OCI-LY1 (cell line): Measurements from ENCODE around the gene TMEM33.
A peak's percentile ranks its signal among the peaks of the same experiment; 100 is the strongest.

Experiments
- H2AFZ ChIP-seq: fragments of 200-600 bp; sonication (generic), shearing (Covaris generic); 2 replicates; pipeline ENCODE4 v1.6.0; 2014; ENCODE audit warnings: antibody characterized with exemption, mild to moderate bottlenecking, low read length
- H3F3A ChIP-seq: fragments of 200-600 bp; sonication (generic), shearing (Covaris generic); 2 replicates; pipeline ENCODE4 v1.6.0; 2014; ENCODE audit warnings: mild to moderate bottlenecking, antibody characterized with exemption, low read length, moderate library complexity; ENCODE audit not compliant: insufficient read depth
- H3K27ac ChIP-seq: fragments of 200-600 bp; sonication (generic); 2 replicates; pipeline ENCODE4 v1.5.1; 2014; ENCODE audit warnings: low read length, mixed run types, mild to moderate bottlenecking, low read depth; ENCODE audit not compliant: poor library complexity, severe bottlenecking
- H3K27me3 ChIP-seq: fragments of 200-600 bp; sonication (generic); 2 replicates; pipeline ENCODE4 v1.6.0; 2014; ENCODE audit warnings: antibody characterized with exemption, mild to moderate bottlenecking, low read length, moderate library complexity; ENCODE audit not compliant: insufficient read depth
- H3K36me3 ChIP-seq: fragments of 200-600 bp; sonication (generic); 2 replicates; pipeline ENCODE4 v1.6.1; 2014; ENCODE audit warnings: mild to moderate bottlenecking, antibody characterized with exemption, low read length, moderate library complexity, mixed read lengths; ENCODE audit not compliant: insufficient read depth
- H3K4me1 ChIP-seq: fragments of 200-600 bp; sonication (generic); 2 replicates; pipeline ENCODE4 v1.5.1; 2014; ENCODE audit warnings: mild to moderate bottlenecking, low read length, moderate library complexity; ENCODE audit not compliant: insufficient read depth, severe bottlenecking
- H3K4me2 ChIP-seq: fragments of 200-600 bp; sonication (generic), shearing (Covaris generic); 2 replicates; pipeline ENCODE4 v1.6.1; 2014; ENCODE audit warnings: low read length
- H3K4me3 ChIP-seq: fragments of 200-600 bp; sonication (generic); 2 replicates; pipeline ENCODE4 v1.5.1; 2014; ENCODE audit warnings: low read length, low read depth, mild to moderate bottlenecking, mixed read lengths; ENCODE audit not compliant: poor library complexity, severe bottlenecking
- H3K79me2 ChIP-seq: fragments of 200-600 bp; shearing (Covaris generic); 2 replicates; pipeline ENCODE4 v1.6.1; 2016; ENCODE audit warnings: mixed run types, low read length, mixed read lengths; ENCODE audit not compliant: insufficient read depth
- H3K9ac ChIP-seq: fragments of 200-600 bp; sonication (generic), shearing (Covaris generic); 2 replicates; pipeline ENCODE4 v1.6.1; 2014; ENCODE audit warnings: mild to moderate bottlenecking, low read length, mixed read lengths
- H3K9me2 ChIP-seq: fragments of 200-600 bp; sonication (generic), shearing (Covaris generic); 2 replicates; pipeline ENCODE4 v1.6.1; 2014; ENCODE audit warnings: low read depth, mild to moderate bottlenecking, low read length, mixed read lengths
- H3K9me3 ChIP-seq: fragments of 200-600 bp; shearing (Covaris generic); 2 replicates; pipeline ENCODE4 v1.6.1; 2014; ENCODE audit warnings: low read length, mixed read lengths
- H4K20me1 ChIP-seq: fragments of 200-600 bp; sonication (generic), shearing (Covaris generic); 2 replicates; pipeline ENCODE4 v1.6.0; 2016; ENCODE audit warnings: mild to moderate bottlenecking, low read length; ENCODE audit not compliant: insufficient read depth
- EZH2 ChIP-seq: fragments of 200-600 bp; sonication (generic), shearing (Covaris generic); IDR thresholded peaks from 2 replicates; pipeline ENCODE4 v1.8.0; 2017; ENCODE audit warnings: borderline replicate concordance, mixed run types, mild to moderate bottlenecking, antibody characterized with exemption, low read length, moderate library complexity, mixed read lengths
- TF ChIP-seq, protein P1 (sequence below): fragments of 200-600 bp; sonication (generic), shearing (Covaris generic); IDR thresholded peaks from 2 replicates; pipeline ENCODE4 v1.5.1; 2017; ENCODE audit warnings: mild to moderate bottlenecking, antibody characterized with exemption, low read length, moderate library complexity, mixed read lengths

TMEM33 gene

GRCh38 chr4:41994461-41994985, 59.3 kb downstream of the TMEM33 start:
- Histone ChIP-seq H3K79me2 (peaks cover 22% of the 10 kb centered on the region), H3K4me2 (no peak overlapping the region), H4K20me1 (no peaks in the 10 kb centered on the region), H3K4me3 (no peak overlapping the region), H3K9me2 (no peaks in the 10 kb centered on the region), H3K9ac (no peak overlapping the region), H3K9me3 (no peaks in the 10 kb centered on the region), H3K36me3 (no peaks in the 10 kb centered on the region; the same call in 1 of the 2 replicates), H3F3A (no peaks in the 10 kb centered on the region), H2AFZ (no peak overlapping the region), H3K27me3 (no peaks in the 10 kb centered on the region), H3K27ac (no peak overlapping the region), H3K4me1 (peaks cover 23% of the 10 kb centered on the region)
- TF ChIP-seq, protein P1, sequence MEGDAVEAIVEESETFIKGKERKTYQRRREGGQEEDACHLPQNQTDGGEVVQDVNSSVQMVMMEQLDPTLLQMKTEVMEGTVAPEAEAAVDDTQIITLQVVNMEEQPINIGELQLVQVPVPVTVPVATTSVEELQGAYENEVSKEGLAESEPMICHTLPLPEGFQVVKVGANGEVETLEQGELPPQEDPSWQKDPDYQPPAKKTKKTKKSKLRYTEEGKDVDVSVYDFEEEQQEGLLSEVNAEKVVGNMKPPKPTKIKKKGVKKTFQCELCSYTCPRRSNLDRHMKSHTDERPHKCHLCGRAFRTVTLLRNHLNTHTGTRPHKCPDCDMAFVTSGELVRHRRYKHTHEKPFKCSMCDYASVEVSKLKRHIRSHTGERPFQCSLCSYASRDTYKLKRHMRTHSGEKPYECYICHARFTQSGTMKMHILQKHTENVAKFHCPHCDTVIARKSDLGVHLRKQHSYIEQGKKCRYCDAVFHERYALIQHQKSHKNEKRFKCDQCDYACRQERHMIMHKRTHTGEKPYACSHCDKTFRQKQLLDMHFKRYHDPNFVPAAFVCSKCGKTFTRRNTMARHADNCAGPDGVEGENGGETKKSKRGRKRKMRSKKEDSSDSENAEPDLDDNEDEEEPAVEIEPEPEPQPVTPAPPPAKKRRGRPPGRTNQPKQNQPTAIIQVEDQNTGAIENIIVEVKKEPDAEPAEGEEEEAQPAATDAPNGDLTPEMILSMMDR = peak; percentile 4; the same call in 1 of the 2 replicates
- no peak for TF ChIP-seq EZH2

DNA sequence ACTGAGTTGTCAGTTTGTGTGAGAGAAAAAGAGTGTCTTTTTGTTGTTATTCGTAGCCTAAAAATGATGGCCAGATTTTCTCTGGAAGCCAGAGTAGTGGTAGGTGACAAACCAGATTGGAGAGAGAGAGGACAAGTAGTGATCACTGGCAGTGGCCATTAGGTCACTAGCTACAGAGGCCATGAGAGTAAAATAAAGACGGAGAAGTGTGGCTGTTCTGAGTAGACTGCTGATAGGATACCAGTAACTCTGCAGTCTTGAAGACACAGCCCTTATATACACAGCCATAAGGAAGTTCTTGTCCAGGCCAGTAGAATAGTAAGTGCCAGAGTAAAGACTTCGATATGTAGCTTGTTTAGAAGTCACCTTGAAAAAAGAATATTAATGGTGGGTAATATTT, 62.8 kb downstream of the TMEM33 start:
- H2AFZ ChIP-seq = no peak overlapping the region
- H3K9ac ChIP-seq = no peak overlapping the region
- H3K4me1 ChIP-seq = no peaks in the 10 kb centered on the region
- no peaks in the 10 kb centered on the region for H3K9me2 ChIP-seq
- TF ChIP-seq, protein P1 = no peak
- TF ChIP-seq EZH2 = no peak
- no peaks in the 10 kb centered on the region for H3F3A ChIP-seq
- no peaks in the 10 kb centered on the region for H4K20me1 ChIP-seq
- H3K36me3 ChIP-seq = peaks cover 8% of the 10 kb centered on the region
- no peaks in the 10 kb centered on the region for H3K9me3 ChIP-seq
- H3K4me3 ChIP-seq = no peak overlapping the region
- no peak overlapping the region for H3K27ac ChIP-seq
- no peak overlapping the region for H3K4me2 ChIP-seq
- peaks cover 3% of the 10 kb centered on the region; the same call in 1 of the 2 replicates for H3K79me2 ChIP-seq
- H3K27me3 ChIP-seq = no peaks in the 10 kb centered on the region

GRCh38 chr4:41999321-41999720, 64.1 kb downstream of the TMEM33 start:
- Histone ChIP-seq H3K27me3 (no peaks in the 10 kb centered on the region), H3K27ac (no peak overlapping the region), H3K9me2 (no peaks in the 10 kb centered on the region), H3K9ac (no peak overlapping the region), H3K4me2 (no peak overlapping the region), H3K4me1 (no peaks in the 10 kb centered on the region), H3F3A (no peaks in the 10 kb centered on the region), H3K36me3 (peaks cover 15% of the 10 kb centered on the region), H2AFZ (no peak overlapping the region), H3K4me3 (no peak overlapping the region), H3K9me3 (no peaks in the 10 kb centered on the region), H4K20me1 (no peaks in the 10 kb centered on the region), H3K79me2 (no peaks in the 10 kb centered on the region; the same call in 1 of the 2 replicates)
- TF ChIP-seq, protein P1 = no peak
- TF ChIP-seq EZH2 = no peak
